HTR-8/SVneo (cell line): ENCODE results near the gene ANP32E.
"Not testable (repeated sequence)": the region's sequence is repeated elsewhere in the genome, so short reads cannot be mapped to it uniquely, and the experiment has no call there.

Source experiments
- DNase-seq: peaks from one replicate; pipeline ENCODE4 v3.0.0; 2011; ENCODE audit warnings: low spot score, mixed read lengths; ENCODE audit not compliant: insufficient read length
- FAIRE-seq: peaks from 2 replicates; lab custom pipeline; 2011; peaks lifted over from hg19 to GRCh38; lab: Jason Lieb, UNC

The ANP32E gene

GRCh38 chr1:150215855-150216254 is 20.1 kb downstream of the ANP32E start:
- FAIRE-seq, DNase-seq: not testable (repeated sequence)

- FAIRE-seq, DNase-seq: not testable (repeated sequence)
These were observed 21.7 kb downstream of the ANP32E start for GRCh38 chr1:150214099-150214756.

GRCh38 chr1:150213170-150214098 is 22.5 kb downstream of the ANP32E start:
- DNase-seq (peak; percentile 90), FAIRE-seq (no peak)

GRCh38 chr1:150212070-150212469 is 23.8 kb downstream of the ANP32E start:
- DNase-seq (no peak), FAIRE-seq (no peak)

- DNase-seq (no peak), FAIRE-seq (no peak)
These were observed 25.2 kb downstream of the ANP32E start for GRCh38 chr1:150210706-150211105.

- DNase-seq: no peak
- no peak for FAIRE-seq
These were observed 25.8 kb downstream of the ANP32E start for GRCh38 chr1:150210091-150210490.

GRCh38 chr1:150208460-150208859 is 27.5 kb downstream of the ANP32E start:
- DNase-seq, FAIRE-seq: not testable (repeated sequence)

GRCh38 chr1:150207281-150207971 is 28.5 kb downstream of the ANP32E start:
- no peak for FAIRE-seq

GRCh38 chr1:150196417-150196816 is 39.5 kb downstream of the ANP32E start:
- FAIRE-seq (no peak), DNase-seq (no peak)

More at GRCh38 chr1:150207281-150207971, 28.5 kb downstream of the ANP32E start:
- DNase-seq: no peak

- no peak for DNase-seq
- no peak for FAIRE-seq
These were observed 41.4 kb downstream of the ANP32E start for GRCh38 chr1:150194381-150195031.

- FAIRE-seq (no peak), DNase-seq (peak; percentile 63)
These were observed 43.9 kb downstream of the ANP32E start for GRCh38 chr1:150192012-150192411.

- no peak for DNase-seq
- FAIRE-seq: no peak
These were observed 48.4 kb downstream of the ANP32E start for GRCh38 chr1:150187560-150187931.

- DNase-seq (peak; percentile 46), FAIRE-seq (no peak)
These were observed 48.9 kb downstream of the ANP32E start for GRCh38 chr1:150186789-150187559.

GRCh38 chr1:150186438-150186788 is 49.5 kb downstream of the ANP32E start:
- DNase-seq, FAIRE-seq: not testable (repeated sequence)

- FAIRE-seq (no peak), DNase-seq (no peak)
These were observed 50.4 kb downstream of the ANP32E start for GRCh38 chr1:150185481-150185880.

GRCh38 chr1:150183061-150183460 is 52.9 kb downstream of the ANP32E start:
- FAIRE-seq: no peak
- DNase-seq: no peak

GRCh38 chr1:150182247-150182646 is 53.7 kb downstream of the ANP32E start:
- no peak for DNase-seq
- FAIRE-seq: no peak

GRCh38 chr1:150180474-150180873 is 55.4 kb downstream of the ANP32E start:
- FAIRE-seq: no peak
- no peak for DNase-seq

GRCh38 chr1:150179867-150180266 is 56.0 kb downstream of the ANP32E start:
- FAIRE-seq: no peak

More at GRCh38 chr1:150179867-150180266, 56.0 kb downstream of the ANP32E start:
- DNase-seq: no peak
